ES-I3 (cell line): ENCODE results near the gene RSPH6A.
A peak's percentile ranks its signal among the peaks of the same experiment; 100 is the strongest.

ENCODE experiments used
- H3K36me3 ChIP-seq: 2 replicates; pipeline ENCODE4 v1.6.1; 2013; ENCODE audit warnings: mild to moderate bottlenecking, low read length, control low read depth, moderate library complexity; ENCODE audit not compliant: insufficient read depth
- H3K4me1 ChIP-seq: 2 replicates; pipeline ENCODE4 v1.6.1; 2013; ENCODE audit warnings: mild to moderate bottlenecking, control low read depth, low read length; ENCODE audit not compliant: insufficient read depth
- H3K9ac ChIP-seq: 2 replicates; pipeline ENCODE4 v1.6.1; 2013; ENCODE audit warnings: low read depth, mild to moderate bottlenecking, low read length, moderate library complexity
- H3K9me3 ChIP-seq: 2 replicates; pipeline ENCODE4 v1.6.1; 2013; ENCODE audit warnings: mild to moderate bottlenecking, low read length, moderate library complexity; ENCODE audit not compliant: control insufficient read depth, insufficient read depth

The RSPH6A gene

DNA sequence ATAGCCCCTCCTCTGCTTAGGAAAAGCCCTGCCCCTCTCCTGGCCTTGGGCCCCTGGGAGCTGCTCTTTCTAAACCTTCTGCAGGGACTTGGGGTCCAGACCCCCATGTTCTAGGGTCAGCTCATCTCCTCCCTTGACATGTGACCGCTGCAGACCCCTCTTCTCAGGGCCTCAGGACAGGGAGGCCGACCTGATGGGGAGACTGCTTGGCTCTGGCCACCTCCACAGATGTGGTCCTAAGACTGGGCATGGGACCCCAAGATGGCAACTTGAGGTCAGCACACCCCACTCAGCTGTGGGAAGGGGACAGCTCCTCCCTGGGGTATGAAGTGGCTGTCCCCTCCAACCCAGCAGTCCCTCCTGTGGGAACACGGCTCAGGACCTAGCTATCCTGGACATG lies 42.2 kb downstream of the RSPH6A start:
- no peak overlapping the region for H3K9ac ChIP-seq
- H3K9me3 ChIP-seq = no peaks in the 10 kb centered on the region
- H3K4me1 ChIP-seq = peaks cover 6% of the 10 kb centered on the region
- no peaks in the 10 kb centered on the region; the same call in 1 of the 2 replicates for H3K36me3 ChIP-seq

DNA sequence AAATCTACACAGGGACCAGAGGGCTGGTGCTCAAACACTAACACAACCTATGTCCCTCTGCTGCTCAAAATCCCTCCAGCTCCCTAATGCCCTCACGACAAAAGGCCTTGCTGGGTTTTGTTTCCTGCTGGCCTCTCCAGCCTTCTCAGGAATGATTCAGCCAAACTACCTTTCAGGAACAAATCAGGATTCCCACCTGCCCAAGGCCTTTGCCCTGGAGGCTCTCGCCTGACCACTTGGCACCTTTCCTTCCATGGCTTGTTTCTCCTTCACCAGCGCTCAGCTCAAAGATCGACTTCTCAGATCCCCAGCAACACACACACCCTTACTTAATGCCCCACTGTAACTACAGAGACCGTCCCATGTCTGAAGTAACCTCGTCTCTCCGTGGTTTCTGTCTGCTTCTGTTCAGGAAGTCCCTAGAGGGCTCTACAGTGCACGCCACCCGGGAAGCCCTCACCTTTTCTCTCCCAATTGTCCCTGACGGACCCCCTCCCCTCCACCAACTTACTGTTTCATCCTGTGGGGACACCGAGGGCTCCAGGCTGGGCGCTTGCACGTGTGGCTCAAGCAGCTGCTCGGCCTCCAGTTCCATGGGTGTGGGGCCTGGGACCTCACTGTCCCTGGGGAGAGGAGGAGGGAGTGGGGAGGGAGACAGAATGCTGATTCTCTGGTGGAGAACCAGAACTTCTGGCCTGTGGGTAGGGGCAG lies 42.8 kb downstream of the RSPH6A start:
- H3K4me1 ChIP-seq = peaks cover 6% of the 10 kb centered on the region

DNA sequence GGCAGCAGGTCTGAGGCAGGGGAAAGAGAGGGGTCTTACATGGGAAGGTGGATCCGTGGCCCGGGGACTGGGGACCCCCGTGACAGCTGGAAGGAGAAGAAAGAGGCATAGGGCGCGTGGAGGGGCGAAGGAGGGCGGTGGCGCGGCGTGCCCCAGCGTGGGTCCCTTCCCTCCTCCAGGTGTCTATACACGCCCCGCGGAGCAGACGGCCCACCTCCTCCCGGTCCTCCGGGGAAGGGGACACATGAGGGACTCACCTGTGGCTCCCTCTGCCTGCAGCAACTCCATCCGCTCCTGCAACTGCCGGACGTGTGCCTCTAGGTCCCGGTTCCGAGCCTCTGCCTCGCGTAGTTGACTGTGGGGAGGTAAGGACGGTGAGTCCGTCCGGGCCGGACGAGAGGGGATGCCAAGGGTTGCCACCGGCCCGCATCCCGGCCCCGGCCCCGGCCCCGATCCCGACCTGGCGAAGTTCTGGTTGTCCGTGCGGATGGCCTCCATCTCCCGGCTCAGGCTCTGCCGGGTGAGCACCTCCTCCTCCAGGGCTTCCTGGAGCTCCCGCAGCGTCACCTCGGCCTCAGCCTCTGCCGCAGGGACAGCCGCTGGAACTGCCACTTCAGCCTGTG lies 43.7 kb downstream of the RSPH6A start:
- Histone ChIP-seq H3K36me3 (no peaks in the 10 kb centered on the region), H3K9ac (peak overlapping the region; percentile 42), H3K9me3 (no peaks in the 10 kb centered on the region), H3K4me1 (peaks cover 6% of the 10 kb centered on the region)

More for the DNA sequence above, 42.8 kb downstream of the RSPH6A start:
- Histone ChIP-seq H3K9ac (peak overlapping the region; percentile 42), H3K36me3 (no peaks in the 10 kb centered on the region; the same call in 1 of the 2 replicates), H3K9me3 (no peaks in the 10 kb centered on the region)

DNA sequence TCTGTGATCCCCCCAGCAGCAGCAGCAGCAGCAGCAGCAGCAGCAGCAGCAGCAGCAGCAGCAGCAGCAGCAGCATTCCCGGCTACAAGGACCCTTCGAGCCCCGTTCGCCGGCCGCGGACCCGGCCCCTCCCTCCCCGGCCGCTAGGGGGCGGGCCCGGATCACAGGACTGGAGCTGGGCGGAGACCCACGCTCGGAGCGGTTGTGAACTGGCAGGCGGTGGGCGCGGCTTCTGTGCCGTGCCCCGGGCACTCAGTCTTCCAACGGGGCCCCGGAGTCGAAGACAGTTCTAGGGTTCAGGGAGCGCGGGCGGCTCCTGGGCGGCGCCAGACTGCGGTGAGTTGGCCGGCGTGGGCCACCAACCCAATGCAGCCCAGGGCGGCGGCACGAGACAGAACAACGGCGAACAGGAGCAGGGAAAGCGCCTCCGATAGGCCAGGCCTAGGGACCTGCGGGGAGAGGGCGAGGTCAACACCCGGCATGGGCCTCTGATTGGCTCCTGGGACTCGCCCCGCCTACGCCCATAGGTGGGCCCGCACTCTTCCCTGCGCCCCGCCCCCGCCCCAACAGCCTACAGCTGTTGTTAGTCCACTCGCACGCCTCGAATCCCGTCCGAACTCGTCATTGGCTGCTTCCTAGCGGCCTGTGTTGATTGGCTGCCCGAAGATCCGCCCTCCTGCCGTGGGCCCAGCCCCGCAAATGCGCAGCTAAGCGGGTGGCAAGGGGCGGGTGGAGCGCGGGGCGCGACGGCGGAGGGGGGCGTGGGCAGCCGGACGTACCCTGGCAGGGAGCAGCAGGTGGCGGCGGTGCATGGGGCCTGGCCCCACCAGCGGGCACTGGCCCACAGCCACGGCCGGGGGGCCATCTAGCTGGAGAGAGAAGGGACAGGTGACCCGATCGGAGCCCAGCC lies 44.7 kb downstream of the RSPH6A start:
- Histone ChIP-seq H3K36me3 (no peaks in the 10 kb centered on the region), H3K4me1 (peaks cover 10% of the 10 kb centered on the region), H3K9me3 (no peaks in the 10 kb centered on the region), H3K9ac (peak overlapping the region; percentile 64)

DNA sequence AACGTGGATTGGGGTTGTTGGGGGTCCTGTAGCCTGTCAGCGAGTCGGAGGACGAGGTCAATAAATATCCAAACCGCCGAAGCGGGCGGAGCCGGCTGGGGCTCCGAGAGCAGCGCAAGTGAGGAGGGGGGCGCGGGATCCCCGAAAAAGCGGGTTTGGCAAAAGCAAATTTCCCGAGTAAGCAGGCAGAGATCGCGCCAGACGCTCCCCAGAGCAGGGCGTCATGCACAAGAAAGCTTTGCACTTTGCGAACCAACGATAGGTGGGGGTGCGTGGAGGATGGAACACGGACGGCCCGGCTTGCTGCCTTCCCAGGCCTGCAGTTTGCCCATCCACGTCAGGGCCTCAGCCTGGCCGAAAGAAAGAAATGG lies 45.3 kb downstream of the RSPH6A start:
- H3K9ac ChIP-seq = peak overlapping the region; percentile 64
- peaks cover 17% of the 10 kb centered on the region for H3K4me1 ChIP-seq
- H3K36me3 ChIP-seq = no peaks in the 10 kb centered on the region
- H3K9me3 ChIP-seq = no peaks in the 10 kb centered on the region

DNA sequence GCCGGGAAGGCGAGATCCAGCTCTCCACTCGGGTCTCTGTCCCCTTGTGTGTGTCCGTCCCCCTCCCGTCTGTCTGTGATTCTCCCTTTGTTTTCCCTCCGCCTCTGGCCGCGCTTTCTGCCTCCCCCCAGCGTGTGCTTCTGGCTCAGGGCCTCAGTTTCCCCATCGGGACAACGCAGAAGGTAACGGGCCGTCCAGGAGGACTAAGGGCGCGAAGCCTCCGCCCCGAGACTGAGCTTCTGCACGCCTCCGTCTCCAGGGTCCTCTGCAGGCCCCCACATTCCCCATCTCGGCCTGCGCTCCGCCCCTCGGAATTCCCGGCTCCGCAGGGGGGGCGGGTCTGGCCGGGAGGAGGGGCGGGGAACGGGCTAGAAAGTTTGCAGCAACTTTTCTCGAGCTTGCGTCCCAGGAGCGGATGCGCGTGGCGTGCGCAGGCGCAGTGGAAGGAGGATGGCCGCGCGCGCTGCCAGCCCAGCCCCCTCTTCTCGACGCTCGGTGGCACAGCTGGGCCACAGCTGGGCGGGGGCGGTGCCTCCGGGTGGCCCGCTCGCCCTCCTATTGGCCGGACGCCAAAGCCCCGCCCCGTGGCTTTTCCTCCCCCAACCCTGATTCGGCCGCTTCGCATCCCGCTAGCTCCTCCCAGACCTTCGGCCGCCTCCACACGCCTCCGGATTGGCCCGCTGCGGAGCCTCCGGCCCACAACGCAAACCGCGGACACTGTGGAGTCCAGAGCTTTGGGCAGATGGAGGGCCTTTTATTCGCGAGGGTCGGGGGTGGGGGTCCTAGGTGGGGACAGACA lies 45.9 kb downstream of the RSPH6A start, which contains the start of gene SIX5:
Gene SIX5 (minus strand): TSS at position 269 of the 799 bp plus-strand sequence. CDS start 408 bp downstream, outside the sequence.
- no peaks in the 10 kb centered on the region for H3K36me3 ChIP-seq
- peaks cover 23% of the 10 kb centered on the region for H3K4me1 ChIP-seq
- peak within 1 kb of the TSS; percentile 80 for H3K9ac ChIP-seq
- H3K9me3 ChIP-seq = no peaks in the 10 kb centered on the region

DNA sequence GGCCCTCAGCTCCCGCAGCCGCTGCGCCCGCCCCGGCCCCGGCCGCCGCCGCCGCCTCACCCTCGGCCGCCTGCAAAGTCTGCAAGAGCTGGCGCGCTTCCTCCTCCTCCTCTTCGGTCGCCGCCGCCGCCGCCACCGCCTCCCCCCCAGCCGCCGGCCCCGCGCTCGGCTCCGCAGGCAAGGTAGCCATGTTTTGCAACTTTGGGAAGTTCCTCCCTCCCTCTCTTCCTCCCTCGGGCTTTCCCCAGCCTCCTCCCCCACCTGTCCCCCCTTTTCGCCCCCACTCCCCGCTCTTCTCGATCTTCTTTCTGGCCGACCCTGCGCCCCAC lies 46.5 kb downstream of the RSPH6A start:
- Histone ChIP-seq H3K9me3 (no peaks in the 10 kb centered on the region), H3K9ac (peak overlapping the region; percentile 80), H3K36me3 (no peaks in the 10 kb centered on the region), H3K4me1 (peaks cover 29% of the 10 kb centered on the region)

DNA sequence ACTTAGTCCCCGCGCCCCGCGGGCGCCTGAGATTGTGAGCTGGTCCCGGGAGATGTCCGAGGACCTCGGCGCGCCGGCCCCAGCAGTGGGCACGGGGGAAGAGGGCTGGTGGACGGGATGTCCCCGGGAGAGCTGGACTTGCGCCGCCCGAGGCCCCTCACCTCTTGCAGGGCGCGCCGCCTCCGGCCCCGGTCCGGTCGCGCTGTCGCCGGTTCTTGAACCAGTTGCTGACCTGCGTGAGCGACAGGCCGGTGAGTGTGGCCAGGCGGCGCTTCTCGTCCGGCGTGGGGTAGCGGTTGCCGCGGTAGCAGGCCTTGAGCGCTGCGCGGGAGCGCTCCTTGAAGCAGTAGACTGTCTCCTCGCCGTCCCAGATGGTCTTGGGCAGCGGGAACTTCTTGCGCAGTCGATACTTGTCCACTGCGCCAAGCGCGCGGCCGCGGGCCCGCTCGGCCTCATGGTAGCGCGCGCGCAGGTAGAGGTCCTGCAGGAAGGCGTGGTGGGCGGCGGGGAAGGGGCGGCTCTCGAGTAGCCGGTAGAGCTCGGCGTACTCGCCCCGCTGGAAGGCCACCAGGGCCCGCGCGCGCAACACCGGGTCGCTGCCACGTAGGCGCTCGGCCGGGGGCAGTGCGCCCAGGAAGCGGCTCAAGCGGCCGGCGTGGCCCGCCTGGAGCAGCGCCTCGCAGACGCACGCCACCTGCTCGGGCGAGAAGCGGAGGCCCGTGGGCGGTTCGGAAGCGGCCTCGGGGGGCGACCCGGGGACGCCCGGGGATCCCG lies 47.0 kb downstream of the RSPH6A start:
- no peaks in the 10 kb centered on the region for H3K9me3 ChIP-seq

DNA sequence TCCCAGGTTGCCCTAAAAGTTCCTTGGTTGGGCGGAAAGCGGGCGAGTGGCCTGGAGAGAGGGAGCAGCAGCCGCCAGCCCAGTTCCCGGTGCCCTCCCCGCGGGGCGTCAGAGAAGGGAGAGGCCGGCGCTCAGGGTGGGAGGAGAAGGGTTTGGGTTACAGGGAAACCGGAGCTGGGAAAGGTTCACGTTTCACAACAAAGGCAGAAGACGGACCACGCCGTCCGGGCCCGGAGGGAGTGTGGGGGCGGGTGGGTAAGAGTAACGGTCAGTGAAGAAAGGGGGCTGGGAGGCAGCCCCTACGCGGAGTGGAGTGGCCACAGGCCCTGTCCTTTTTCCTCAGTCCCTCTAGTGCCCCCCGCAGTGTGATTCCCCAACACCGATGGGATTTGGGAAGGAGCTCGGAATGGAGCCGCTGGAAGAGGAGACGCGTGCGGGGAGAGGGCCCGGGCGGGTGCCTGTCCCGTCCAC lies 47.7 kb downstream of the RSPH6A start:
- Histone ChIP-seq H3K9ac (peak overlapping the region; percentile 80), H3K4me1 (peaks cover 29% of the 10 kb centered on the region), H3K36me3 (no peaks in the 10 kb centered on the region)

More for the DNA sequence above, 47.0 kb downstream of the RSPH6A start:
- peaks cover 29% of the 10 kb centered on the region for H3K4me1 ChIP-seq
- peak overlapping the region; percentile 80 for H3K9ac ChIP-seq
- no peaks in the 10 kb centered on the region for H3K36me3 ChIP-seq

DNA sequence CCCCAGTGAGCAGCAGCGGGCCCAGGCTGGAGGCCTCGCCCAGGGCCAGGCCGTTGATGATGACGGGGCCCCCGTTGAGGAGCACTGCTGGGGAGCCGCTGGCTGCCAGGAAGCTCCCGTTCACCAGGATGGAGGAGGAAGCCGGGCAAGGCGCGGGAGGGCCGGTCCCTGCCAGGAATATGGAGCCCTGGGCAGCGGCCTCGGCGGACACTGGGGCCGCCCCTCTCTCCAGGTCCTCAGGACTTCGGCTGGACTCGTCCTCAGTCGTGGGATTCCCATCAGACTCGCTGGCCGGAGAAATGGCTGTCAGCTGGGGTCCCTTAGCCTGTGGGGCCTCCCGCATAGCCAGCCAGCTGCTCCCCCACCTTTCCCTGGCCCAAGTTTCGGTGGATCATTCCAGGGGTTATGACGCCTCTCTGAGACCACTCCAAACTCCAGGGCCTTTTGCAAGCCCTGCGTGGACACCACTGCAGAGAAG lies 48.2 kb downstream of the RSPH6A start:
- no peaks in the 10 kb centered on the region for H3K36me3 ChIP-seq
- H3K9me3 ChIP-seq = no peaks in the 10 kb centered on the region
- peaks cover 25% of the 10 kb centered on the region for H3K4me1 ChIP-seq
- H3K9ac ChIP-seq = peak overlapping the region; percentile 80

More for the DNA sequence above, 47.7 kb downstream of the RSPH6A start:
- H3K9me3 ChIP-seq = no peaks in the 10 kb centered on the region

DNA sequence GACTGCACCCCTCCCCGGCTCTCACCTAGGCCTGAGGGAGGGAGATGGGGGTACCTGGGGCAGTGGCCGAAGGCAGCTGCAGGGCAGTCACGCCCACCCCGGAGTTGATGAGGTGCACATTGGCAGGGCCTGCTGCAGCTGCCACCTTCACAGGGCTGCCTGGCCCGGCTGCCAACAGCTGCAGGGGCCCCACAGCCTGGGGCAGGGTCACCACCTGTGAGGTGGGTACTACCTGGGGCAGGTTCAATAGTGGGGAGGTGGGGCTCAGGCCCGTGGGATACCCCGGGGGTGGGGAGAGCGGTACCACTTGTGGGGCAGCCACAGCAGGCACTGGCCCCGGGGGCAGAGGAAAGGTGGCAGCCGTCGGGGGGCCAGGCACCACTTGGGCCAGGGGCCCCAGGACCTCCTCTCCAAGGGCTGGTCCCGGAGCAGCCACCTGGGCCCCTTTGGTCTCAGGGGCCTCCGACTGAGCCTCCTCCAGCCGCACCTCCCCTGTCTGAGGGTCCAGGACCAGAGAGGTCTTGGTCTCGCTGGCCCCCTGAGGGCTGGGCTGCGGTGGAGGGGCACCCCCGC lies 48.7 kb downstream of the RSPH6A start:
- Histone ChIP-seq H3K9me3 (no peaks in the 10 kb centered on the region), H3K36me3 (no peaks in the 10 kb centered on the region), H3K9ac (peak overlapping the region; percentile 80; the same call in 1 of the 2 replicates), H3K4me1 (peaks cover 23% of the 10 kb centered on the region; the same call in 1 of the 2 replicates)

DNA sequence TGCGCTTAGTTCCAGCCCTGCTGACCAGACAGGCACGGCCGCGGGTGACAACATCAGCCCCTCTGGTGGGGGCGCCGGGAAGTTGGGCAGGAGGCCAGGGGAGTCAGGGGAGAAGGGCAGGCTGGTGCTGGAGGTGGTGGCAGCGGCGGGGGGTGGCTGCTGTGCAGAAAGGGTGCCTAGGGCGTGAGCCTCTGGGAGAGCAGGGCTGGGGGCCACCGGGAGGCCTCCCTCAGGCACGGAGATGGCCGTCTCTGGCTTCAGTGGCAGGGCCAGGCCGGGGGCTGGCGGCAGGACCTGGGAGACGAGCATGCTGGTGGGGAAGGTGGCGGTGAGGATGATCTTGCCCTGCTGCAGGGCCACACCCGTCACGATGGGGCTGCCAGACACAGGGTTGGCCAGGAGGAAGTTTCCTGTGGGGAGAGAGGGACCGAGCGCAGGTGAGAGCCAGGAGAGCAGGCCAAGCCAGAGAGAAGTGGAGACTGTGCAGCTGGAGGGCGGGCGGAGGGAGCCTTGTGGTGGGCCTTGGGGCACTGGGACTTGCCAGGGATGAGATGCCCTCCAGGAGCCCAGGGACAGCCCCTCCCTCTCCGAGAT lies 49.3 kb downstream of the RSPH6A start:
- Histone ChIP-seq H3K9ac (no peak overlapping the region), H3K9me3 (no peaks in the 10 kb centered on the region), H3K36me3 (no peaks in the 10 kb centered on the region), H3K4me1 (peaks cover 23% of the 10 kb centered on the region; the same call in 1 of the 2 replicates)
